ENCODE results near the gene INO80B.

DNA sequence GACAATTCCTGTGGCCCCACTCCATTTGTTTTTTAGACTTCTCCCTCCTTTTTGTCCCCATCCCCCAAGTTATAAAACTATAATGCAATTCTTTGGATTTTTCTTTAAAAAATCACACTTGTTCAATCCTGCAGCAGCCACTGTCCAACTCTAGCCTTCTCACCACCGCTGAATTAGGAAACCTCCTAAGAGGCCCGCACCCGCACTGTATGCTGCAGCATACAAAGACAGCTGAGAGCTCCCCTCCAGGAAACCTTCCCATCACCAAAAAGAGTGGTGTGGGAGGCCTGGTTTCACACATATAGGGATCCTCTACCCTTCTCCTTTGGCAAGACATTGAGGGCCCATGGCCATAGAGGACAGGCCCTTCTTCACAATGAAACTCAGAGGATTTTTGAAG, 49.7 kb downstream of the INO80B start:
- TF ChIP-seq, protein P1, sequence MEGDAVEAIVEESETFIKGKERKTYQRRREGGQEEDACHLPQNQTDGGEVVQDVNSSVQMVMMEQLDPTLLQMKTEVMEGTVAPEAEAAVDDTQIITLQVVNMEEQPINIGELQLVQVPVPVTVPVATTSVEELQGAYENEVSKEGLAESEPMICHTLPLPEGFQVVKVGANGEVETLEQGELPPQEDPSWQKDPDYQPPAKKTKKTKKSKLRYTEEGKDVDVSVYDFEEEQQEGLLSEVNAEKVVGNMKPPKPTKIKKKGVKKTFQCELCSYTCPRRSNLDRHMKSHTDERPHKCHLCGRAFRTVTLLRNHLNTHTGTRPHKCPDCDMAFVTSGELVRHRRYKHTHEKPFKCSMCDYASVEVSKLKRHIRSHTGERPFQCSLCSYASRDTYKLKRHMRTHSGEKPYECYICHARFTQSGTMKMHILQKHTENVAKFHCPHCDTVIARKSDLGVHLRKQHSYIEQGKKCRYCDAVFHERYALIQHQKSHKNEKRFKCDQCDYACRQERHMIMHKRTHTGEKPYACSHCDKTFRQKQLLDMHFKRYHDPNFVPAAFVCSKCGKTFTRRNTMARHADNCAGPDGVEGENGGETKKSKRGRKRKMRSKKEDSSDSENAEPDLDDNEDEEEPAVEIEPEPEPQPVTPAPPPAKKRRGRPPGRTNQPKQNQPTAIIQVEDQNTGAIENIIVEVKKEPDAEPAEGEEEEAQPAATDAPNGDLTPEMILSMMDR (IDR thresholded peaks at IDR 0.05), result no peak
- no peak for TF ChIP-seq POLR2A (IDR thresholded peaks at IDR 0.05)
